A673 (cell line): ENCODE measurements around the gene ELFN2. TPM values are rescaled to one million over a fixed set of nuclear protein-coding genes. Genes with fewer than 3 reads are reported as not detected.

Experiments
- BruUV-seq: library from RNA; stranded (reverse); fragments of 400-500 nt; replicated peaks from 2 replicates; lab custom pipeline; 2021; lab: Mats Ljungman, UMichigan
- CTCF ChIA-PET: fragments of 300-600 bp; sonication (Branson Sonifier 250); formaldehyde crosslinking; loops from one replicate; lab custom pipeline; 2022; ENCODE audit warnings: antibody characterized with exemption; lab: Charles Lee
- POLR2A ChIA-PET: fragments of 300-600 bp; sonication (Branson Sonifier 250); formaldehyde crosslinking; loops from one replicate; lab custom pipeline; 2022; ENCODE audit warnings: antibody characterized with exemption; ENCODE audit not compliant: low non-redundant PET; lab: Charles Lee
- DNase-seq: peaks from one replicate; pipeline ENCODE4 v3.0.0-alpha.2; 2015; ENCODE audit warnings: low spot score
- H3K27ac ChIP-seq: fragments of 200-600 bp; sonication (generic); 2 replicates; pipeline ENCODE4 v1.5.1; 2016; ENCODE audit warnings: mixed run types, low read depth, mild to moderate bottlenecking, mixed read lengths, antibody characterized with exemption, low read length; ENCODE audit not compliant: poor library complexity, severe bottlenecking
- H3K27me3 ChIP-seq: fragments of 200-600 bp; sonication (generic); replicated peaks from 2 replicates; pipeline ENCODE4 v1.6.1; 2017; ENCODE audit warnings: mixed run types, low read depth, mild to moderate bottlenecking, mixed read lengths, antibody characterized with exemption, low read length; ENCODE audit not compliant: insufficient read depth, poor library complexity
- H3K36me3 ChIP-seq: fragments of 200-600 bp; sonication (generic); 2 replicates; pipeline ENCODE4 v1.6.1; 2016; ENCODE audit warnings: mixed run types, mild to moderate bottlenecking, mixed read lengths, antibody characterized with exemption, low read length; ENCODE audit not compliant: insufficient read depth, poor library complexity, severe bottlenecking
- H3K4me1 ChIP-seq: fragments of 200-600 bp; sonication (generic); 2 replicates; pipeline ENCODE4 v1.6.1; 2017; ENCODE audit warnings: mixed run types, mild to moderate bottlenecking, mixed read lengths, antibody characterized with exemption, low read length; ENCODE audit not compliant: insufficient read depth, poor library complexity, severe bottlenecking
- H3K4me3 ChIP-seq: fragments of 200-600 bp; sonication (generic); 2 replicates; pipeline ENCODE4 v1.5.1; 2016; ENCODE audit warnings: low read depth, mixed run types, mild to moderate bottlenecking, mixed read lengths, low read length; ENCODE audit not compliant: poor library complexity, severe bottlenecking
- H3K9me3 ChIP-seq: fragments of 200-600 bp; sonication (generic); 2 replicates; pipeline ENCODE4 v1.6.1; 2016; ENCODE audit warnings: mixed run types, low read depth, mild to moderate bottlenecking, mixed read lengths, antibody characterized with exemption, low read length; ENCODE audit not compliant: poor library complexity, severe bottlenecking
- CTCF ChIP-seq: fragments of 300-800, 200-600 bp; sonication (generic); conservative IDR thresholded peaks from 2 replicates; pipeline ENCODE4 v1.5.1; 2017; ENCODE audit warnings: low read depth, mild to moderate bottlenecking, antibody characterized with exemption, low read length, moderate library complexity, mixed read lengths
- EZH2 ChIP-seq: fragments of 200-600 bp; sonication (generic); IDR thresholded peaks from 2 replicates; pipeline ENCODE4 v1.6.1; 2017; ENCODE audit warnings: borderline replicate concordance, low read depth, mild to moderate bottlenecking, mixed read lengths, antibody characterized with exemption, low read length; ENCODE audit not compliant: poor library complexity, severe bottlenecking
- intact Hi-C: fragments of 100-400 bp; cut with micrococcal nuclease; formaldehyde crosslinking; loops from one replicate; pipeline ENCODE4 v1.10.0; 2022; ENCODE audit not compliant: unreplicated experiment
- total RNA-seq: library from RNA; stranded (reverse); gene quantifications from 2 replicates; pipeline ENCODE4 v1.2.3, GENCODE V29; 2021

ELFN2 gene
- total RNA-seq, 1 experiment from 2014 or later, result not detected

GRCh38 chr22:37419370-37419968 lies 7.8 kb downstream of the ELFN2 start:
- no peak overlapping the region for H3K27ac ChIP-seq
- POLR2A ChIA-PET, result no interaction called here
- no TSS peak for BruUV-seq
- TF ChIP-seq CTCF (no peak), EZH2 (peak; percentile 26)
- H3K36me3 ChIP-seq, result no peaks in the 10 kb centered on the region
- intact Hi-C loops, result no loop called here
- H3K4me3 ChIP-seq, result peak overlapping the region; percentile 17
- no peaks in the 10 kb centered on the region for H3K4me1 ChIP-seq
- no peak for DNase-seq
- H3K27me3 ChIP-seq, result peaks cover 36% of the 10 kb centered on the region
- CTCF ChIA-PET, result no interaction called here
- H3K9me3 ChIP-seq, result no peaks in the 10 kb centered on the region

GRCh38 chr22:37418627-37419369 lies 8.5 kb downstream of the ELFN2 start:
- ChIA-PET POLR2A (no interaction called here), CTCF (no interaction called here)
- H3K4me1 ChIP-seq, result no peaks in the 10 kb centered on the region
- no peak for TF ChIP-seq EZH2
- TF ChIP-seq CTCF, result no peak
- intact Hi-C loops, result no loop called here
- H3K36me3 ChIP-seq, result no peaks in the 10 kb centered on the region
- no peak for DNase-seq
- H3K9me3 ChIP-seq, result no peaks in the 10 kb centered on the region
- H3K27ac ChIP-seq, result no peak overlapping the region
- no TSS peak for BruUV-seq
- H3K27me3 ChIP-seq, result peaks cover 36% of the 10 kb centered on the region
- no peak overlapping the region for H3K4me3 ChIP-seq

- ChIA-PET POLR2A (no interaction called here), CTCF (no interaction called here)
- no peak overlapping the region for H3K27ac ChIP-seq
- H3K4me1 ChIP-seq, result no peaks in the 10 kb centered on the region
- DNase-seq, result no peak
- H3K27me3 ChIP-seq, result peaks cover 36% of the 10 kb centered on the region
- no peaks in the 10 kb centered on the region for H3K9me3 ChIP-seq
- intact Hi-C loops, result no loop called here
- TF ChIP-seq EZH2, result no peak
- no peak for TF ChIP-seq CTCF
- no peaks in the 10 kb centered on the region for H3K36me3 ChIP-seq
- BruUV-seq, result no TSS peak
- H3K4me3 ChIP-seq, result no peak overlapping the region
Observed at GRCh38 chr22:37417677-37418348, 9.5 kb downstream of the ELFN2 start.
